OCI-LY3 (cell line): Measurements from ENCODE around the gene SMIM3.

Experiments used
- H2AFZ ChIP-seq: fragments of 200-600, 300-600 bp; shearing (Covaris generic); 2 replicates; pipeline ENCODE4 v1.6.0; 2014; ENCODE audit warnings: antibody characterized with exemption, low read depth, low read length
- H3K27ac ChIP-seq: fragments of 200-600, 300-600 bp; sonication (generic); 2 replicates; pipeline ENCODE4 v1.5.1; 2014; ENCODE audit warnings: mild to moderate bottlenecking, low read length, moderate library complexity, mixed read lengths
- H3K27me3 ChIP-seq: fragments of 200-600, 300-600 bp; sonication (generic); 2 replicates; pipeline ENCODE4 v1.6.1; 2014; ENCODE audit warnings: low read depth, low read length, mixed read lengths
- H3K36me3 ChIP-seq: fragments of 200-600, 300-600 bp; sonication (generic); replicated peaks from 2 replicates; pipeline ENCODE3; 2014; ENCODE audit warnings: low read depth, low read length, mixed read lengths
- H3K4me1 ChIP-seq: fragments of 300-600, 200-600 bp; sonication (generic); 2 replicates; pipeline ENCODE4 v1.6.1; 2014; ENCODE audit warnings: low read length, mixed read lengths
- H3K4me2 ChIP-seq: fragments of 200-600, 300-600 bp; sonication (generic); 2 replicates; pipeline ENCODE4 v1.6.1; 2014; ENCODE audit warnings: low read length, mixed read lengths
- H3K4me3 ChIP-seq: fragments of 300-600, 200-600 bp; sonication (generic); 2 replicates; pipeline ENCODE4 v1.5.1; 2014; ENCODE audit warnings: antibody characterized with exemption, mild to moderate bottlenecking, low read length, moderate library complexity
- H3K79me2 ChIP-seq: fragments of 300-600, 200-600 bp; shearing (Covaris generic); 2 replicates; pipeline ENCODE4 v1.6.1; 2014; ENCODE audit warnings: mild to moderate bottlenecking, low read length, mixed read lengths
- H3K9ac ChIP-seq: fragments of 300-600, 200-600 bp; shearing (Covaris generic); 2 replicates; pipeline ENCODE4 v1.6.0; 2014; ENCODE audit warnings: mild to moderate bottlenecking, low read length, moderate library complexity
- H3K9me3 ChIP-seq: fragments of 200-600, 300-600 bp; shearing (Covaris generic); 2 replicates; pipeline ENCODE4 v1.6.1; 2014; ENCODE audit warnings: low read length, mixed read lengths; ENCODE audit not compliant: insufficient read depth
- H4K20me1 ChIP-seq: fragments of 200-600, 300-600 bp; sonication (generic); 2 replicates; pipeline ENCODE4 v1.6.1; 2016; ENCODE audit warnings: low read length, mixed read lengths; ENCODE audit not compliant: insufficient read depth
- EZH2phosphoT487 ChIP-seq: fragments of 200-600 bp; shearing (Covaris generic); IDR thresholded peaks from 2 replicates; pipeline ENCODE4 v1.6.1; 2018; ENCODE audit warnings: antibody characterized with exemption, mixed run types, low read depth
- TF ChIP-seq, protein P1 (sequence below): fragments of 200-600, 300-600 bp; sonication (generic); IDR thresholded peaks from 2 replicates; pipeline ENCODE4 v1.5.1; 2014; ENCODE audit warnings: antibody characterized with exemption, low read length, low read depth

The SMIM3 gene

GRCh38 chr5:150774145-150774544 lies 4.4 kb upstream of the SMIM3 start:
- no peak for TF ChIP-seq EZH2phosphoT487
- Histone ChIP-seq H3K4me1 (no peaks in the 10 kb centered on the region), H2AFZ (no peak overlapping the region), H3K27me3 (no peaks in the 10 kb centered on the region), H4K20me1 (no peaks in the 10 kb centered on the region), H3K36me3 (no peaks in the 10 kb centered on the region), H3K79me2 (no peaks in the 10 kb centered on the region), H3K4me2 (no peak overlapping the region), H3K9ac (no peak overlapping the region), H3K9me3 (no peaks in the 10 kb centered on the region), H3K27ac (no peak overlapping the region), H3K4me3 (no peak overlapping the region)

- Histone ChIP-seq H3K79me2 (no peaks in the 10 kb centered on the region), H3K36me3 (no peaks in the 10 kb centered on the region), H3K27ac (no peak overlapping the region), H3K4me1 (no peaks in the 10 kb centered on the region), H3K9me3 (no peaks in the 10 kb centered on the region), H3K9ac (no peak overlapping the region), H2AFZ (no peak overlapping the region), H3K4me3 (no peak overlapping the region), H3K4me2 (no peak overlapping the region), H4K20me1 (no peaks in the 10 kb centered on the region), H3K27me3 (no peaks in the 10 kb centered on the region)
- TF ChIP-seq, protein P1, sequence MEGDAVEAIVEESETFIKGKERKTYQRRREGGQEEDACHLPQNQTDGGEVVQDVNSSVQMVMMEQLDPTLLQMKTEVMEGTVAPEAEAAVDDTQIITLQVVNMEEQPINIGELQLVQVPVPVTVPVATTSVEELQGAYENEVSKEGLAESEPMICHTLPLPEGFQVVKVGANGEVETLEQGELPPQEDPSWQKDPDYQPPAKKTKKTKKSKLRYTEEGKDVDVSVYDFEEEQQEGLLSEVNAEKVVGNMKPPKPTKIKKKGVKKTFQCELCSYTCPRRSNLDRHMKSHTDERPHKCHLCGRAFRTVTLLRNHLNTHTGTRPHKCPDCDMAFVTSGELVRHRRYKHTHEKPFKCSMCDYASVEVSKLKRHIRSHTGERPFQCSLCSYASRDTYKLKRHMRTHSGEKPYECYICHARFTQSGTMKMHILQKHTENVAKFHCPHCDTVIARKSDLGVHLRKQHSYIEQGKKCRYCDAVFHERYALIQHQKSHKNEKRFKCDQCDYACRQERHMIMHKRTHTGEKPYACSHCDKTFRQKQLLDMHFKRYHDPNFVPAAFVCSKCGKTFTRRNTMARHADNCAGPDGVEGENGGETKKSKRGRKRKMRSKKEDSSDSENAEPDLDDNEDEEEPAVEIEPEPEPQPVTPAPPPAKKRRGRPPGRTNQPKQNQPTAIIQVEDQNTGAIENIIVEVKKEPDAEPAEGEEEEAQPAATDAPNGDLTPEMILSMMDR, result no peak
- no peak for TF ChIP-seq EZH2phosphoT487
Observed at GRCh38 chr5:150777685-150778084, 872 bp upstream of the SMIM3 start.

DNA sequence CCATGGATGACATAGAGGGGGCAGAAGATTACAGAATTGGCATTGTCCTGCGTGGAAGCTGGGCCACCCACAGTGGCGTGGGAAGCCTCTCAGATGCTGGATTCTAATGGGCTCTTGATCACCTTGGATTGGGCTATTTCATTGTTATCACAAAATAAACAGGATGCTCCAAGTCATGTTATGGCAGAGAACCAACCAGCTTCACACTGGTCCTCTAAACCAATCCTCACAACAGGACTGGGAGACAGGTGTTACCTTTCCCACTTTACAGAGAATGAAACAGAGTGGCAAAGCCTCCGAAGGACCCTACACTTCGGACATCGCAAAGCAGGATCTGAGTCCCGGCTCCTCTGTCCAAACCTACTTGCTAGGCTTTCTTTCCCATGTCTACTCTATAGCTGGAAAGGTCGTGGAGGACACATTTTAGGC lies 455 bp upstream of the SMIM3 start:
- no peak overlapping the region for H3K4me2 ChIP-seq
- no peak overlapping the region for H3K4me3 ChIP-seq
- H3K79me2 ChIP-seq, result no peaks in the 10 kb centered on the region
- no peak overlapping the region for H2AFZ ChIP-seq
- no peaks in the 10 kb centered on the region for H3K4me1 ChIP-seq
- TF ChIP-seq, protein P1, result no peak
- TF ChIP-seq EZH2phosphoT487, result no peak
- no peaks in the 10 kb centered on the region for H3K9me3 ChIP-seq
- H4K20me1 ChIP-seq, result no peaks in the 10 kb centered on the region
- H3K27ac ChIP-seq, result no peak overlapping the region
- no peaks in the 10 kb centered on the region for H3K27me3 ChIP-seq
- no peak overlapping the region for H3K9ac ChIP-seq
- no peaks in the 10 kb centered on the region for H3K36me3 ChIP-seq

GRCh38 chr5:150779397-150780186 lies 1.0 kb downstream of the SMIM3 start:
- no peaks in the 10 kb centered on the region for H3K79me2 ChIP-seq
- no peaks in the 10 kb centered on the region for H3K36me3 ChIP-seq
- no peak overlapping the region for H3K27ac ChIP-seq
- no peak for TF ChIP-seq EZH2phosphoT487
- TF ChIP-seq, protein P1, result no peak
- no peaks in the 10 kb centered on the region for H3K4me1 ChIP-seq
- H4K20me1 ChIP-seq, result no peaks in the 10 kb centered on the region
- no peaks in the 10 kb centered on the region for H3K9me3 ChIP-seq
- H3K4me3 ChIP-seq, result no peak overlapping the region
- no peak overlapping the region for H3K9ac ChIP-seq
- H3K27me3 ChIP-seq, result no peaks in the 10 kb centered on the region
- no peak overlapping the region for H3K4me2 ChIP-seq
- H2AFZ ChIP-seq, result no peak overlapping the region
